ENCODE data around the gene FRMD6.
A peak's percentile ranks its signal among the peaks of the same experiment; 100 is the strongest.

Gene FRMD6

GRCh38 chr14:51780006-51780692 is 128.4 kb downstream of the FRMD6 start:
- peak; percentile 84 for DNase-seq (ENCODE audit: low spot score)

Data from CD4-positive, alpha-beta T cell treated with Interleukin-2 at 100 ng/mL for 4 hours (primary cell).